DND-41 (cell line): ENCODE measurements around the gene C1orf116.

Experiments
- ATAC-seq: fragments of 200-7000 bp; cut with Tn5 transposase; 3 replicates; pipeline ENCODE4 v1.9.1; 2021; ENCODE audit warnings: low read depth; ENCODE audit not compliant: insufficient read depth
- DNase-seq: peaks from one replicate; pipeline ENCODE4 v3.0.0-alpha.2; 2020
- H2AFZ ChIP-seq: 2 replicates; pipeline ENCODE4 v1.6.0; 2012; ENCODE audit warnings: low read depth, low read length
- H3K27ac ChIP-seq: 2 replicates; pipeline ENCODE4 v1.5.1; 2012; ENCODE audit warnings: low read length, inconsistent platforms
- H3K27me3 ChIP-seq: fragments of 200-600 bp; sonication (generic); 2 replicates; pipeline ENCODE4 v1.6.0; 2012; ENCODE audit warnings: low read length, mild to moderate bottlenecking, inconsistent platforms; ENCODE audit not compliant: insufficient read depth, poor library complexity
- H3K36me3 ChIP-seq: 2 replicates; pipeline ENCODE4 v1.5.1; 2012; ENCODE audit warnings: low read length, inconsistent platforms; ENCODE audit not compliant: insufficient read depth
- H3K4me1 ChIP-seq: 2 replicates; pipeline ENCODE4 v1.5.1; 2012; ENCODE audit warnings: mild to moderate bottlenecking, low read length; ENCODE audit not compliant: insufficient read depth
- H3K4me2 ChIP-seq: 2 replicates; pipeline ENCODE4 v1.6.0; 2012; ENCODE audit warnings: mild to moderate bottlenecking, moderate library complexity, low read length, inconsistent platforms; ENCODE audit not compliant: insufficient read depth
- H3K4me3 ChIP-seq, 2 experiments: fragments of 200-600 bp in 1 of 2; shearing (Covaris generic) in 1 of 2; 2 replicates each; pipeline ENCODE4 v1.5.1; 2012 to 2016; ENCODE audit warnings: inconsistent platforms in 2 of 2, low read length in 2 of 2, mild to moderate bottlenecking in 2 of 2, low read depth in 1 of 2, moderate library complexity in 1 of 2
- H3K79me2 ChIP-seq: 2 replicates; pipeline ENCODE4 v1.6.0; 2012; ENCODE audit warnings: low read length, inconsistent platforms; ENCODE audit not compliant: insufficient read depth
- H3K9ac ChIP-seq: 2 replicates; pipeline ENCODE4 v1.6.0; 2012; ENCODE audit warnings: low read depth, mild to moderate bottlenecking, inconsistent platforms, low read length, moderate library complexity
- H3K9me3 ChIP-seq: 2 replicates; pipeline ENCODE4 v1.5.1; 2012; ENCODE audit warnings: low read length, moderate library complexity, mild to moderate bottlenecking, inconsistent platforms; ENCODE audit not compliant: insufficient read depth, severe bottlenecking
- H4K20me1 ChIP-seq: 2 replicates; pipeline ENCODE4 v1.6.0; 2012; ENCODE audit warnings: low read length; ENCODE audit not compliant: insufficient read depth
- CTCF ChIP-seq: IDR thresholded peaks from 2 replicates; pipeline ENCODE4 v1.5.1; 2012; ENCODE audit warnings: borderline replicate concordance, low read length, moderate library complexity, mild to moderate bottlenecking; ENCODE audit not compliant: poor library complexity, severe bottlenecking; ENCODE audit errors: extremely low read depth
- EZH2 ChIP-seq: IDR thresholded peaks from 3 replicates; pipeline ENCODE4 v1.6.1; 2012; ENCODE audit warnings: borderline replicate concordance, low read depth, mild to moderate bottlenecking, moderate library complexity, low read length, inconsistent platforms; ENCODE audit not compliant: severe bottlenecking

Gene C1orf116

DNA sequence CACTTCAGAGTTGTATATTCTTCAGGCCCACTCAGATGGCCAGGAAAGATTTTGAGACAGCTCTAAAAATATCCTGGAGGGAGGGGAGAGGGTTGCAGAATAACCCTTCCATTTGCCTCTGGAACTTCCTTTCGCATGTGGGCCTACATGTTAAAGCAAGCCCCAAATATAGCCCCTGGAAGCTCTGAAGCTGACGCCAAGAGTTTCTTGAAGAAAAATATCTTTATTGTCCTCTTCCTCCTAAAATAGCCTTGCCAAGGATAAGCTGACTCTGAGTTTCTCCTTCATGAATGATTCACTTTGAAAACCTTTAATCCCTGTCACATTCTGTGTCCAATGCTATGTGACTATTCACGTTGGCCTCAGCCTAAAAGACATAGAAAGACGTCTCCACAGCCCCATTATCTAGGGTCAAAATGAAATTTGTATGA lies 6.4 kb downstream of the C1orf116 start:
- no peak for TF ChIP-seq EZH2
- no peak for TF ChIP-seq CTCF
- Histone ChIP-seq H3K27ac (no peak overlapping the region), H3K79me2 (no peaks in the 10 kb centered on the region), H3K36me3 (no peaks in the 10 kb centered on the region), H2AFZ (no peak overlapping the region), H3K4me3 (no peak overlapping the region), H3K9me3 (no peaks in the 10 kb centered on the region), H3K27me3 (peaks cover 33% of the 10 kb centered on the region), H3K4me1 (no peaks in the 10 kb centered on the region), H3K9ac (no peak overlapping the region), H3K4me2 (no peak overlapping the region), H4K20me1 (no peaks in the 10 kb centered on the region)
- ATAC-seq, result no peak
- no peak for DNase-seq

DNA sequence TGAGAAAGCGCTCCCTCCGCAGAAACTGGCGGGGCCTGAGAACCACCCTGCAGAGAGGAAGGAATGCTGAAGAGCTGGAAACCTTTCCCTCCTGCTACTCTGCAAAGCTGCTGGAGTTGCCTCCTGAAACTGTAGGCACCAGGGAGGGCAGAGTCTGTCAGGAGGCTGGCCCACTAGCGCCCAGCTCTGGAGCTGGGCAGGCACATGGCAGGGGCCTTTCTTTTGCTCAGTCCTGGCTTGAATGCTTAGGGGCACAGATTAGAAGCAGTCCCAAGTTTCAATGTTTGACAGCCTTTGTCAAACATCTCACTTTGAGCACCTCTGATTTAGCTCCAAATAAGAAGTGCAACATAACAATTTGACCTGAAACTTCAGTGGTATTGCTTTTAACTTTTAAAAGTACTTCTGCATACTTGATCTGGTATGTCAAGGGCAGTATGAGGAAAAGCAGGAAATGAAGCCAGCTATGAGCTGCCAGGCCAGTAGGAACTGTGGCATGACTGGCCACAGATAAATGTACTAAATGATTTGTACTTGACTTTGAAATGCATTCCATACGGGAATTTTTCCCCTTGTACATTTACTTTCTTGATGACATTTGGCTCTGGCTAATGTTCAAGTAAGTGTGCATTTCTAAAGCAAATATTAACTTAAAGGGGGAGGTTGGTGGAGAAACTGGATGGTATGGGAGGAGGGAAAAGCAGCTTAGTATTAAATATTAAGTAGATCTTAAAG lies 7.2 kb downstream of the C1orf116 start:
- DNase-seq (no peak), ATAC-seq (no peak)
- TF ChIP-seq CTCF (no peak), EZH2 (no peak)
- H3K9ac ChIP-seq, result no peak overlapping the region
- no peaks in the 10 kb centered on the region for H3K9me3 ChIP-seq
- peaks cover 25% of the 10 kb centered on the region for H3K27me3 ChIP-seq
- no peak overlapping the region for H3K4me2 ChIP-seq
- H4K20me1 ChIP-seq, result no peaks in the 10 kb centered on the region
- H3K4me1 ChIP-seq, result no peaks in the 10 kb centered on the region
- H3K79me2 ChIP-seq, result no peaks in the 10 kb centered on the region
- H3K4me3 ChIP-seq, result no peak overlapping the region
- H2AFZ ChIP-seq, result no peak overlapping the region
- H3K36me3 ChIP-seq, result no peaks in the 10 kb centered on the region
- H3K27ac ChIP-seq, result no peak overlapping the region

GRCh38 chr1:207024202-207025145 lies 8.1 kb downstream of the C1orf116 start:
- H3K27me3 ChIP-seq, result peaks cover 26% of the 10 kb centered on the region
- H3K4me2 ChIP-seq, result no peak overlapping the region
- no peaks in the 10 kb centered on the region for H3K9me3 ChIP-seq
- no peak for TF ChIP-seq EZH2
- no peak for TF ChIP-seq CTCF
- no peak overlapping the region for H3K9ac ChIP-seq
- H3K4me1 ChIP-seq, result no peaks in the 10 kb centered on the region
- no peak overlapping the region for H3K4me3 ChIP-seq
- no peaks in the 10 kb centered on the region for H3K36me3 ChIP-seq
- no peaks in the 10 kb centered on the region for H3K79me2 ChIP-seq
- no peak for ATAC-seq
- no peaks in the 10 kb centered on the region for H4K20me1 ChIP-seq
- no peak overlapping the region for H3K27ac ChIP-seq
- H2AFZ ChIP-seq, result no peak overlapping the region
- DNase-seq, result no peak
